Central memory CD8-positive, alpha-beta T cell (primary cell): Measurements from ENCODE around the gene PAEP.
"Not testable (repeated sequence)": the region's sequence is repeated elsewhere in the genome, so short reads cannot be mapped to it uniquely, and the experiment has no call there.

Experiments used
- ATAC-seq: fragments of 150-1000 bp; cut with Tn5 transposase; replicated peaks from 2 replicates; pipeline ENCODE4 v1.10.0; 2022; ENCODE audit warnings: mild to moderate bottlenecking, moderate FRiP score, moderate number of reproducible peaks; ENCODE audit not compliant: poor library complexity, severe bottlenecking; ENCODE audit errors: extremely low read depth
- DNase-seq, 2 donors: peaks; one replicate each; pipeline ENCODE4 v3.0.0; 2021; ENCODE audit warnings: low spot score in 2 of 2
- H3K27ac Mint-ChIP-seq: one replicate; pipeline ENCODE4 v1.8.0; 2022; ENCODE audit warnings: low read depth, mild to moderate bottlenecking, moderate library complexity, mixed read lengths
- H3K27me3 Mint-ChIP-seq: one replicate; pipeline ENCODE4 v1.8.0; 2022; ENCODE audit warnings: mixed read lengths
- H3K36me3 Mint-ChIP-seq: one replicate; pipeline ENCODE4 v1.8.0; 2022; ENCODE audit warnings: mild to moderate bottlenecking, moderate library complexity, mixed read lengths; ENCODE audit not compliant: insufficient read depth
- H3K4me1 Mint-ChIP-seq: one replicate; pipeline ENCODE4 v1.8.0; 2022; ENCODE audit warnings: mixed read lengths
- H3K4me3 Mint-ChIP-seq: one replicate; pipeline ENCODE4 v1.8.0; 2022; ENCODE audit warnings: mild to moderate bottlenecking, moderate library complexity, mixed read lengths
- H3K9me3 Mint-ChIP-seq: one replicate; pipeline ENCODE4 v1.8.0; 2022; ENCODE audit warnings: mixed read lengths

PAEP gene

DNA sequence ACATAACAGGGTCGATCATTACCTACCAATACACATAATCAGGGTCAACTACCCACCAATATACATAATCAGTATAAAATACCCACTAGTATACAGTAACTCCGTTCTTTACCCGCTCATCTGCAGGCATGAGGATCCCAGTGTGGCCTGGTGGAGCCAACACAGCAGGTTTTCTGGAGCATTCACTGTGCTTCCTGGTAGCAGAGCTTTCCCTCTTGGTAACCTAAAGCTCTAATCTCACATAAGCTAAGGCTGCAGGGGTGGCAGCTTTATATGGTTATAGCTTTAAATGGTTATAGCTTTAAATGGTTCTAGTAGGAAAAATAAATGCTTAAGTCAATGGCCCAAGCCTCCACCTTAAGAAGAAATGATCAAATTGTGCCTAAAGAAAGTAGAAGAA is 28.4 kb upstream of the PAEP start:
- no peak overlapping the region for H3K4me3 Mint-ChIP-seq
- no peaks in the 10 kb centered on the region for H3K9me3 Mint-ChIP-seq
- H3K36me3 Mint-ChIP-seq = no peaks in the 10 kb centered on the region
- DNase-seq = no peak
- peaks cover 6% of the 10 kb centered on the region for H3K4me1 Mint-ChIP-seq
- no peak for ATAC-seq
- H3K27me3 Mint-ChIP-seq = peaks cover 53% of the 10 kb centered on the region
- H3K27ac Mint-ChIP-seq = no peak overlapping the region

DNA sequence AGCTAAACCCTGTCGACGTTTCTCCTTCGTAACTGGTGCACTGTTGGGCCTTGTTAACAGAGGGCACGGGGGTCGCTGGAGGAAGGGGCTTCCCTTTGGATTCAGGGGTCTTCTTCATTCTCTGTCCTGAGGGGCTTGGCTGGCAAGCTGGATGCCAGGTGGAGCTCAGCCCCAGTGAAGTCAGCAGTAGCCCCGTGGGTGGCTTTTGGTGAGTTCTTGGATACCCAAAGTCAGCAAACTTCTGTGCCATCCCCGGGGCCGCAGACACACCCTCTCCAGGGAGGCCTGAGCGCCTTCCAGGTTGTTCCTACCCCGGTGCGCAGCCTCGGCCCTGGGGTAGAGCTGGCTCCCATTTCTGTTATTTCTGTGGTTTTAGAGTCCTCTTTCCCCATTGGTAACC is 27.9 kb upstream of the PAEP start:
- DNase-seq = no peak
- no peak overlapping the region for H3K4me3 Mint-ChIP-seq
- peaks cover 6% of the 10 kb centered on the region for H3K4me1 Mint-ChIP-seq
- no peak overlapping the region for H3K27ac Mint-ChIP-seq
- H3K27me3 Mint-ChIP-seq = peaks cover 59% of the 10 kb centered on the region
- H3K36me3 Mint-ChIP-seq = no peaks in the 10 kb centered on the region
- ATAC-seq = no peak
- H3K9me3 Mint-ChIP-seq = no peaks in the 10 kb centered on the region

DNA sequence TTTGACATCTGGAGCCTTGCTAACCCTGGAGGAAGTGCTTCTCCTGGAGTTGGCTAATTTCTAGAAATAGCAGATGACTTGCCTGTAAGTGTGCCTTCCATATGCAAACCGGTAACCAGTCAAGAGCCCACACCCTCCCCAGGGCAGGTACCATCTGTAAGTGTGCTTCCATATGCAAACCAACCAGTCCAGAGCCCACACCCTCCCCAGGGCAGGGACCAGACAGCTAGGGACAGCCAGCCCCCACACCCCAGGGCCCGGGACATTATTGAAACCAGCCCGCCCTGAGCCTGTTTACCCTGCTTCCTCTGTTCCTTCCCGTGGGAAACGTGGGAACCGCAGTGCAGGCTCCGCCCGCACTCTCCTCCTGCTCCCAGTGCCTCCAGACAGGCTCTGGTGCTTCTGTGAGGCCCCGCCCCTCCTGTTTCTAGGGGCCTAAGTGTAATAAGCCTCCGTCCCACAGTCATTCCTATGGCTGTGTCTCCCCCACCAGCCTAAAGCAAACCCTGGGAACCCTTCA is 27.3 kb upstream of the PAEP start:
- H3K27ac Mint-ChIP-seq, H3K4me3 Mint-ChIP-seq, ATAC-seq, H3K36me3 Mint-ChIP-seq, H3K9me3 Mint-ChIP-seq, H3K4me1 Mint-ChIP-seq, DNase-seq: not testable (repeated sequence)
- peaks cover 65% of the 10 kb centered on the region for H3K27me3 Mint-ChIP-seq

DNA sequence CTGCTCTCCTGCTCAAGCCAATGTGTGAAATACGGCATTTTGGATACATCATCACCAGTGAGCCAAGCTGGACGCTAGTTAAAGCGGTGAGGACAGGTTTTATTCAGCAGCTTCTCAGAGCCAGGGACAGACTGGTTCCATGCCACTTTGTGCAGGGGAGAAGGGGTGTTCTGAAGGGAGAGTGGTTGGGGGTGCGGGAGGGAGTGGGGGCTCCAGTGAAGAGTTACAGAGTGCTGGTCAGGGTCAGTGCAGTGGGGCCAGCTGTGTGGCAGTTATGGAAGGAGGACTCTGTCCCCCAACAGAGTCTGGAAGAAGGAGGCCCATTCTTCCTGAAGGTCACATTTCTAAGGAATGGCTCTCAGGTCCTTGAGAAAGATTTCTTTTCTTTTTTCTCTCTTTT is 26.7 kb upstream of the PAEP start:
- H3K4me1 Mint-ChIP-seq, ATAC-seq, H3K4me3 Mint-ChIP-seq, H3K9me3 Mint-ChIP-seq, H3K27ac Mint-ChIP-seq, H3K36me3 Mint-ChIP-seq, DNase-seq: not testable (repeated sequence)
- H3K27me3 Mint-ChIP-seq = peaks cover 70% of the 10 kb centered on the region

DNA sequence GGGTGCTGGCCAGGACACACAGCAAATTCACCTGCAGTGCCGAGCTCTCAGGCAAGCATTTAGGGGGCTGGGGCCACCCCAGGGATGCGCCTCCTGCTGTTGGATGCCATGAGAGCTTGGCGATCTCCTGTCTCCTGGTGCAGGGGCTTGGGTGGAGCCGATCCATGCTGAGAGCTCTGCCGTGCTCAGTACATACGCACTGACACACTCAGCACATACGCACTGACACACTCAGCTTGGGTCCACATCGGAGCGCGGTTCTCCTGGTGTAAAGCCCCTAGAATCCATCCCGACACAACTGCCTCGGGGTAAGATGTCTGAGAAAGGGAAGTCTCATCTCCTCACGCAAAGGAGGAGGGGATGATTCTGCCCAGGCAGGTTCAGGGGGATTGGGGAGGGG is 25.9 kb upstream of the PAEP start:
- not testable (repeated sequence) for H3K36me3 Mint-ChIP-seq, DNase-seq, ATAC-seq, H3K4me3 Mint-ChIP-seq, H3K9me3 Mint-ChIP-seq, H3K27ac Mint-ChIP-seq, H3K4me1 Mint-ChIP-seq
- peaks cover 69% of the 10 kb centered on the region for H3K27me3 Mint-ChIP-seq

DNA sequence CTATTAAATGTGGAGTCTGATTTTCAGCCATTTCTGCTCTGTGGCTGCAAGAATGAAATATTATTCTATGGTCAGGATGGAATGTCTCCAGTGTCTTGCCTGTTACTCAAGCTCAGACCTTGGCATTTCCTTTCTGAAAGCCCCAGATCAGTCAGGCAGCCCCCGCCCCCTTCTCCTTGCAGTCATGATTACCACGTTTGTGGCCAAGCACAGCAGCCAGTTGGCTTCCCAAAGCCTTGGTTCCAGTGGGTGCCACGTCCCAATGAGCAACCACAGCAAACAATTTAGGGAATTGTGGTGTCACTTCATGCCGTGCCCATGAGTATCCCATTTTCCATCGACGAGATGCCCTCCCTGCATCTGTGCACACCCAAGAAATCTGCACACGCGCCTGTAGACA is 25.3 kb upstream of the PAEP start:
- H3K4me3 Mint-ChIP-seq = no peak overlapping the region
- ATAC-seq (no peak), DNase-seq (no peak)
- peaks cover 3% of the 10 kb centered on the region for H3K36me3 Mint-ChIP-seq
- no peaks in the 10 kb centered on the region for H3K4me1 Mint-ChIP-seq
- peaks cover 63% of the 10 kb centered on the region for H3K27me3 Mint-ChIP-seq
- no peaks in the 10 kb centered on the region for H3K9me3 Mint-ChIP-seq
- H3K27ac Mint-ChIP-seq = no peak overlapping the region

DNA sequence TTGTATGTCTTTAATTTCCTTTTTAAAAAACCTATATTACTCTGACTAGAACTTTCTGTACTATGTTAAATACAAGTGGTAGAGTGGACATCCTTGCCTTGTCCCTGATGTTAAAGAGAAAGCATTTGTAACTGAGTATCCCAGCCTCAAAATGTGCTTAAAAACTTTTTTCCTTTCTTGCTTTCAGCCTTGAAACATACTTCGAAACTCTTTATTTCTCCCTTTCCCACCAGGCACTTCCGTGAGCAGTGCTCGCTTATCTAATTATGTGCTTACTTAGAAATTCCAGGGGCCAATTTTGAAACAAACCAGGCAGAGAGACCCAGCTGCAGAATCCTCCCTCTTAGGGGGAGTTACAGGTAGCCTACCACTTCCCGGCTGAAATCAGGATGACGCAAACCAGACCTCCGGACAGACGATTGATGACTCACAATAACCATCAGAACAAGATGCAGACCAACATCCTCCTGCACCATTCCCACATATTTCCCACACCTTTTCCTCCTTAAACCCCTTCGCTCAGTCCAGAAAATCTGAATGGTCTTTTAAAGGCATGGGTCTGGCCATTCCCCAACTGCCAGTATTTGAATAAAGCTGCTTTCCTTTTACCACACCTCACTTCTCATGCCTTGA is 18.2 kb upstream of the PAEP start:
- H3K9me3 Mint-ChIP-seq, DNase-seq, H3K4me1 Mint-ChIP-seq, H3K27ac Mint-ChIP-seq, H3K4me3 Mint-ChIP-seq, H3K36me3 Mint-ChIP-seq, ATAC-seq: not testable (repeated sequence)
- peaks cover 49% of the 10 kb centered on the region for H3K27me3 Mint-ChIP-seq

DNA sequence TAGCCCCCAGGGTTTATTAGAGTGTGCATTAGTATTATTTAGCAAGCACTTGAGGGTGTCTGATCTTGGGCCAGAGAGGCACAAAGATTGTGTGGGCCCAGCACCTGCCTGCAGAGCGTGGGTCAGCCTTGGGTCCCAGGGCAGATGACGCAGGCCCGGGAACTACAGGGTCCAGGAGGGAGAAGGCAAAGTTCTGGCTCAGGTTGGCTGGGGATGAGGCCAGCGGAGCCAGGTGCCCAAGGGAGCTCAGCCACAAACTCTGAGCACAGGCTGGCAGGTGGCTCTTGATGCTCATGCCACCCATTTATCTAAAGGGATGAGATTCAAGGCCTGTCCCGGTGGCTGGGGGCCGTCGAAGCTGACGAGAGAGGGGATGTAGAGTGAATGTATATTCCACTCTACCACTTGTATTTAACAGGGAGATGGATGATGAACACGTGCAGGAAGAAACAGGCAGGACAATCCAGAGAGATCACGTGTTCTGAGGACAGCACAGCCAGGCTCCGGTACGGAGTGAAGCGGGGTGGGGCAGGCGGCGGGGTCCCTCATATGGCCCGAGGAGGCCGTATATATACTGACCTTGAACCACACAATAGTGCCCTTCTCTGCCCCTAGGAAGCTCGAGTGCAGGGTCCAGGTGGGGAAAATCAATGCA is 16.4 kb upstream of the PAEP start:
- DNase-seq (no peak), ATAC-seq (no peak)
- H3K4me1 Mint-ChIP-seq = no peaks in the 10 kb centered on the region
- H3K36me3 Mint-ChIP-seq = peaks cover 3% of the 10 kb centered on the region
- H3K27me3 Mint-ChIP-seq = peaks cover 32% of the 10 kb centered on the region
- H3K4me3 Mint-ChIP-seq = no peak overlapping the region
- H3K27ac Mint-ChIP-seq = no peak overlapping the region
- H3K9me3 Mint-ChIP-seq = no peaks in the 10 kb centered on the region

DNA sequence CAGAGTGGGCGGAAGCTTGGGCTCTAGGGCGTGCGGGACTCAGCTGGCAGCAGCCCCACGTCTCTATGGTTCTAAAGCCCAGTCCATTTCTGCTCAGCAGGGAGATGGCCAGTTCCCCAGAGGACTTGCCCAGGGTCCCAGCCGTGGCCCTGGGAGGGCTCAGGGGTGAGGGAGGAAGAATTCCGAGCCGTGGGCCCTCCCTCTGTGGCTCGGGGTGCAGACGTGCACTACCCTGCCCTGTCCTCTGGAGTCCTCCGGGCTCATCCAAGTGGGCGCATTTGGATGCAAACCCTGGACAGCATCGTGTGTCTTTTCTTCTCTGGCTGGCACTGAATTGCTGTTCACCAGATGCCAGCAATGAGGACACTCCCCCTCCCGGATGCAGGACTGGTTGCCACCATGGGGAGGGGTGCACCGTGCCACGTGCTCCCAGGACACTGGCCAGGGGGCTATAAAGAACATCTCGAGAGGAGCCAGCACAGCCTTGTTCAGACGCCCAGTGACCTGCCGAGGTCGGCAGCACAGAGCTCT is 15.8 kb upstream of the PAEP start, which contains the start of gene OBP2A:
Gene OBP2A, plus strand, starts transcription at position 481 of the 531 bp plus-strand sequence. CDS start 55 bp downstream, outside the sequence.
- not testable (repeated sequence) for DNase-seq, H3K36me3 Mint-ChIP-seq, H3K9me3 Mint-ChIP-seq, H3K4me3 Mint-ChIP-seq, H3K27ac Mint-ChIP-seq, H3K4me1 Mint-ChIP-seq, ATAC-seq
- H3K27me3 Mint-ChIP-seq = peaks cover 28% of the 10 kb centered on the region

DNA sequence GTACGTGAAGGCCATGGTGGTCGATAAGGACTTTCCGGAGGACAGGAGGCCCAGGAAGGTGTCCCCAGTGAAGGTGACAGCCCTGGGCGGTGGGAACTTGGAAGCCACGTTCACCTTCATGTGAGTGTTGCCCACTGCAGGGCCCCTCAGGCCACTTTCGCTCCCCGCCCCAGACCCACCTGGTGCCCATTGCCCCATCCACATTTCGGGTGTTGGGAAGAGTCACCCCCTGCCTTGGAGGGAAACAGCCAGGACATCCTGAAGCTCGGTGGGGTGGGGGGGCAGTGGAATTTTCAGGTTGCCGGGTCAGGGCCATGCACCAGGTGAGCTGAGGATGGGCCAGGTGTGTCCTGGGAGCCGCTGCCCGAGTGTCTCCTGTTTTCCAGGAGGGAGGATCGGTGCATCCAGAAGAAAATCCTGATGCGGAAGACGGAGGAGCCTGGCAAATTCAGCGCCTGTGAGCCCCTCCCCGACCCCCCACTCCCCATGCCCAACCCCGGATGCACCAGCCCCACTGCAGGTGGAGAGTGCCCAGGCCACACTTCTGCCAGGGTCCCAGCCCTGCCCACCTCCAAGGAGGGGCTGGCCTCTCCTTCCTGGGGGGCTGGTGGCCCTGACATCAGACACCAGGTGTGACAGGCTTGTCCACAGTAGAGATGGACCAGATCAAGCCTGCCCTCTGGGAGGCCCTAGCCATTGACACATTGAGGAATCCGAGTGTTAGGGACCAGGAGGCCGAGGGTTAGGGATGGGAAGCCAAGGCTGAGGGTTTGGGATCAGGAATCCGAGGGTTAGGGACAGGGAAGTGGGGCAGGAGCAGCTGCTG is 14.6 kb upstream of the PAEP start:
- not testable (repeated sequence) for H3K9me3 Mint-ChIP-seq, H3K4me3 Mint-ChIP-seq, ATAC-seq, H3K27ac Mint-ChIP-seq, H3K36me3 Mint-ChIP-seq, DNase-seq, H3K4me1 Mint-ChIP-seq
- H3K27me3 Mint-ChIP-seq = peaks cover 28% of the 10 kb centered on the region

DNA sequence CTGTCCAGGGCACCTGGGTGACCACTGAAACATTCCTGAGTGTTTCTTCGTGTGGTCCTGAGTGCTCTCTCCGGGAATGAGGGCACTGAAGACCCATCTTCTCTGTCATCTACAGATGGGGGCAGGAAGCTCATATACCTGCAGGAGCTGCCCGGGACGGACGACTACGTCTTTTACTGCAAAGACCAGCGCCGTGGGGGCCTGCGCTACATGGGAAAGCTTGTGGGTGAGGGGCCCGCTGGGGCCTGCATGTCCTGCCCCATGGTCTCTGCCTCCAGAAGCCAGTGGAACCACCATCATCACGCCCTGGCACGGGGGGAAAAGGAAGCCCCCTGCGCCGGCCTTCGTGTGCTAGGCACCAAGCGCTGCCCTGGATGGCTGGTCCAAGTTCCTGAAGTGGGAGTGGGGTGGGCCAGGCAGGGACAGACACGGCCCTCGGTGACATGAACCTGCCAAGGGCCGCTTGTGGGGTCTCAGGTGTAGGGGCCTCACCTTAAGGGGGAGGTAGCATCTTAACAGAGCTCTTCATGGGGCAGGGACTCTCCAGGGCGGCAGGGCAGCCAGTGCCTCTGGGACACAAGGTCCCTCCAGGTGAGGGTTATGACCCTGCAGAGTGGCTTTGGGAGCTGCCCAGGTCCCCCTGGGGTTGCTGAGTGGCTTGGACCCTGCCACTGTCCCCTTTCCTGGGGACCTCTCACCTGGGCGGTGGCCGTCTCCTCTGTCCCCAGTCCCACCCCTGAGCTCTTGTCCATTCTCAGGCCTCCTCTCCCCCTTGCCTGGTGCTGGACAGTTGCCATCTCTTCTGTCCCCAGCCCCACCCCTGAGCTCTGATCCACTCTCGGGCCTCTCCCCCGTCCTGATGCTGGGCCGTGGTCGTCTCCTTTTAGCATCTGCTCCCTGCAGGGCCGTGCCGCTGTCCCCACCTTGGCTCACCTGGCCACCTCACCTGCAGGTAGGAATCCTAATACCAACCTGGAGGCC is 13.5 kb upstream of the PAEP start:
- H3K9me3 Mint-ChIP-seq = no peaks in the 10 kb centered on the region
- H3K27ac Mint-ChIP-seq = no peak overlapping the region
- no peaks in the 10 kb centered on the region for H3K36me3 Mint-ChIP-seq
- no peaks in the 10 kb centered on the region for H3K4me1 Mint-ChIP-seq
- no peak for DNase-seq
- H3K27me3 Mint-ChIP-seq = peaks cover 19% of the 10 kb centered on the region
- no peak for ATAC-seq
- H3K4me3 Mint-ChIP-seq = no peak overlapping the region
